HEK293 (cell line): ENCODE measurements around the gene NUDCD2.

Experiments
- CTCF ChIA-PET: fragments of 350-600 bp; formaldehyde crosslinking; extraction: SDS; loops from one replicate; lab custom pipeline; 2021; ENCODE audit warnings: antibody characterized with exemption; lab: Yijun Ruan, JAX
- POLR2A ChIA-PET: fragments of 300-600 bp; formaldehyde crosslinking; extraction: SDS; loops from one replicate; lab custom pipeline; 2020; ENCODE audit warnings: antibody characterized with exemption, inconsistent platforms; lab: Yijun Ruan, JAX
- H3K27ac ChIP-seq: fragments of 200-500 bp; sonication (Bioruptor generic); 2 replicates; pipeline ENCODE4 v1.5.1; 2014; ENCODE audit warnings: low read depth, low read length, control low read depth, inconsistent platforms; ENCODE audit errors: extremely low read depth
- H3K36me3 ChIP-seq, 2 experiments: fragments of 200-500 bp in 1 of 2; sonication (Bioruptor generic) in 1 of 2; 1 replicate in 1 of 2; 2 replicates in 1 of 2; pipeline ENCODE4 v1.5.1; 2014 to 2017; ENCODE audit warnings: inconsistent platforms in 2 of 2, low read length in 2 of 2; ENCODE audit not compliant: control insufficient read depth in 2 of 2, insufficient read depth in 1 of 2
- H3K4me1 ChIP-seq: fragments of 200-500 bp; sonication (Bioruptor generic); 2 replicates; pipeline ENCODE4 v1.5.1; 2014; ENCODE audit warnings: mild to moderate bottlenecking, low read length, inconsistent platforms; ENCODE audit not compliant: control insufficient read depth, insufficient read depth
- H3K4me3 ChIP-seq: 2 replicates; pipeline ENCODE4 v1.5.1; 2011; ENCODE audit warnings: low read depth, mild to moderate bottlenecking, control low read depth, low read length, moderate library complexity
- H3K9me3 ChIP-seq: fragments of 200-500 bp; sonication (Bioruptor generic); 2 replicates; pipeline ENCODE4 v1.5.1; 2014; ENCODE audit warnings: low read depth, low read length, inconsistent platforms; ENCODE audit not compliant: control insufficient read depth, insufficient read depth
- GLI2 ChIP-seq: fragments of 450-650 bp; formaldehyde crosslinking; IDR thresholded peaks from 2 replicates; pipeline ENCODE4; 2017; ENCODE audit warnings: missing biosample characterization, missing genetic modification characterization, low read depth, borderline replicate concordance
- KLF7 ChIP-seq: fragments of 450-650 bp; formaldehyde crosslinking; IDR thresholded peaks from 2 replicates; pipeline ENCODE4 v1.5.1; 2016; ENCODE audit warnings: missing biosample characterization, missing genetic modification characterization, borderline replicate concordance
- KLF8 ChIP-seq: fragments of 450-650 bp; formaldehyde crosslinking; IDR thresholded peaks from 2 replicates; pipeline ENCODE4 v1.5.1; 2016; ENCODE audit warnings: missing biosample characterization, missing genetic modification characterization
- RBAK ChIP-seq: fragments of 450-650 bp; formaldehyde crosslinking; IDR thresholded peaks from 2 replicates; pipeline ENCODE4 v1.5.1; 2016; ENCODE audit warnings: missing biosample characterization, missing genetic modification characterization
- SALL2 ChIP-seq: fragments of 450-650 bp; formaldehyde crosslinking; IDR thresholded peaks from 2 replicates; pipeline ENCODE4 v1.5.0; 2017; ENCODE audit warnings: missing biosample characterization, mild to moderate bottlenecking, missing genetic modification characterization, borderline replicate concordance
- SCRT2 ChIP-seq: fragments of 450-650 bp; formaldehyde crosslinking; IDR thresholded peaks from 2 replicates; pipeline ENCODE4 v1.5.1; 2016; ENCODE audit warnings: missing biosample characterization, missing genetic modification characterization
- SP2 ChIP-seq: fragments of 450-650 bp; formaldehyde crosslinking; IDR thresholded peaks from 2 replicates; pipeline ENCODE4 v1.5.1; 2016; ENCODE audit warnings: missing biosample characterization, missing genetic modification characterization
- SP3 ChIP-seq: fragments of 450-650 bp; formaldehyde crosslinking; IDR thresholded peaks from 2 replicates; pipeline ENCODE4 v1.5.1; 2016; ENCODE audit warnings: missing biosample characterization, missing genetic modification characterization
- ZBTB17 ChIP-seq: fragments of 450-650 bp; formaldehyde crosslinking; IDR thresholded peaks from 2 replicates; pipeline ENCODE4 v1.5.1; 2016; ENCODE audit warnings: missing biosample characterization, missing genetic modification characterization
- ZBTB20 ChIP-seq: fragments of 450-650 bp; formaldehyde crosslinking; IDR thresholded peaks from 2 replicates; pipeline ENCODE4 v1.5.1; 2016; ENCODE audit warnings: missing biosample characterization, missing genetic modification characterization
- ZBTB8A ChIP-seq: fragments of 450-650 bp; formaldehyde crosslinking; IDR thresholded peaks from 2 replicates; pipeline ENCODE4 v1.5.1; 2016; ENCODE audit warnings: missing biosample characterization, missing genetic modification characterization
- ZEB2 ChIP-seq: fragments of 450-650 bp; formaldehyde crosslinking; IDR thresholded peaks from 2 replicates; pipeline ENCODE4 v1.5.1; 2016; ENCODE audit warnings: missing biosample characterization, missing genetic modification characterization
- ZNF10 ChIP-seq: fragments of 450-650 bp; formaldehyde crosslinking; IDR thresholded peaks from 2 replicates; pipeline ENCODE4 v1.5.1; 2017; ENCODE audit warnings: missing biosample characterization, missing genetic modification characterization
- ZNF138 ChIP-seq: fragments of 450-650 bp; formaldehyde crosslinking; IDR thresholded peaks from 2 replicates; pipeline ENCODE4 v1.5.1; 2016; ENCODE audit warnings: missing biosample characterization, missing genetic modification characterization, borderline replicate concordance
- ZNF211 ChIP-seq: fragments of 450-650 bp; formaldehyde crosslinking; IDR thresholded peaks from 2 replicates; pipeline ENCODE4 v1.5.1; 2016; ENCODE audit warnings: low read depth, missing biosample characterization, missing genetic modification characterization
- ZNF239 ChIP-seq: fragments of 450-650 bp; formaldehyde crosslinking; IDR thresholded peaks from 2 replicates; pipeline ENCODE4 v1.5.1; 2016; ENCODE audit warnings: missing biosample characterization, missing genetic modification characterization
- ZNF366 ChIP-seq: fragments of 450-650 bp; formaldehyde crosslinking; conservative IDR thresholded peaks from 2 replicates; pipeline ENCODE4 v1.5.1; 2016; ENCODE audit warnings: missing biosample characterization, missing genetic modification characterization
- ZNF521 ChIP-seq: fragments of 450-650 bp; formaldehyde crosslinking; IDR thresholded peaks from 2 replicates; pipeline ENCODE4 v1.5.1; 2017; ENCODE audit warnings: missing biosample characterization, mild to moderate bottlenecking, missing genetic modification characterization
- ZNF555 ChIP-seq: fragments of 450-650 bp; formaldehyde crosslinking; conservative IDR thresholded peaks from 2 replicates; pipeline ENCODE4 v1.5.1; 2017; ENCODE audit warnings: missing biosample characterization, mild to moderate bottlenecking, missing genetic modification characterization, inconsistent platforms
- TF ChIP-seq, protein P1 (sequence below): fragments of 450-650 bp; formaldehyde crosslinking; IDR thresholded peaks from 2 replicates; pipeline ENCODE4 v1.5.1; 2016; ENCODE audit warnings: missing biosample characterization, missing genetic modification characterization
- TF ChIP-seq, protein P2 (sequence below): fragments of 450-650 bp; formaldehyde crosslinking; IDR thresholded peaks from 2 replicates; pipeline ENCODE4 v1.5.1; 2017; ENCODE audit warnings: missing biosample characterization, missing genetic modification characterization
- TF ChIP-seq, protein P3 (sequence below): fragments of 450-650 bp; formaldehyde crosslinking; IDR thresholded peaks from 2 replicates; pipeline ENCODE4 v1.5.1; 2016; ENCODE audit warnings: missing biosample characterization, missing genetic modification characterization

Gene NUDCD2

DNA sequence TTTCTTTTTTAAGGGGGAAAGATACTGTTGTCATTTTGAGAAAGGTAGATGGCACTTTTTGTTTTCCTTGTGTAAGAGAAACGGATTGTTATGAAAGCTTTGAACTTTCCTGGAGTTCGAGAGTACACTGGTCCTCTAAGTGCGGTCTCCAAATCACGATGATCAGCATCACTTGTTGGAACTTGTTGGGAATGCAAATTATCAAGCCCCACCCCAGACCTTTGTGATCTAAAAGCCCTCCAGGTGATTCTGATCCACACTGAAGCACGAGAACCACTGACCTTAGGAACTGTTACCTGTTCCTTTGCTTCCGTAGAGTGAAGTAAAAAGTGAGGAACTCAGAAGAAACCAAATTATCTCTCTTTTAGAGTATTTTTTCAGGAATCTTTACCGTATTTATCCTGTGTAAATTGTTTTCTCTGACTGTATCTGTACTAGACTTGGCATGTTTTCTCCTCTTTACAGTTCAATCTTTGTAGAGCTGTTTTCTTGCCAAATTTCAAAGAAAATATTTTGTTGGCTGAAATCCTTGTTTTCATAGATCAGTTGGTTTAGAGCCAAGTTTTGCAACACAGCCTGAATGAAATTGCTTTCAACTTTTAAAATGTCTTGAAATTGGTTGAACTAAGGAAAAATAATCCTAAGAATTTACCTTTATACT lies 49.5 kb upstream of the NUDCD2 start (continued):
- TF ChIP-seq ZNF555 (tag by site-specific recombination) = no peak
- TF ChIP-seq ZNF10 = no peak
- TF ChIP-seq KLF7 = no peak; the same call in 1 of the 2 replicates
- TF ChIP-seq SP2 (tag by site-specific recombination) = no peak
- peak; percentile 48; the same call in 1 of the 2 replicates for TF ChIP-seq ZNF366 (tag by site-specific recombination)
- TF ChIP-seq GLI2 (tag by site-specific recombination) = no peak
- TF ChIP-seq SP3 (tag by site-specific recombination) = no peak
- no peak for TF ChIP-seq ZBTB8A (tag by site-specific recombination)
- TF ChIP-seq, protein P1, sequence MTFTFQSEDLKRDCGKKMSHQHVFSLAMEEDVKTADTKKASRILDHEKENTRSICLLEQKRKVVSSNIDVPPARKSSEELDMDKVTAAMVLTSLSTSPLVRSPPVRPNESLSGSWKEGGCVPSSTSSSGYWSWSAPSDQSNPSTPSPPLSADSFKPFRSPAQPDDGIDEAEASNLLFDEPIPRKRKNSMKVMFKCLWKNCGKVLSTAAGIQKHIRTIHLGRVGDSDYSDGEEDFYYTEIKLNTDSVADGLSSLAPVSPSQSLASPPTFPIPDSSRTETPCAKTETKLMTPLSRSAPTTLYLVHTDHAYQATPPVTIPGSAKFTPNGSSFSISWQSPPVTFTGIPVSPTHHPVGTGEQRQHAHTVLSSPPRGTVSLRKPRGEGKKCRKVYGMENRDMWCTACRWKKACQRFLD = no peak
- TF ChIP-seq ZNF239 (tag by site-specific recombination) = no peak
- peak; percentile 50; the same call in 1 of the 2 replicates for TF ChIP-seq KLF8
- TF ChIP-seq, protein P2, sequence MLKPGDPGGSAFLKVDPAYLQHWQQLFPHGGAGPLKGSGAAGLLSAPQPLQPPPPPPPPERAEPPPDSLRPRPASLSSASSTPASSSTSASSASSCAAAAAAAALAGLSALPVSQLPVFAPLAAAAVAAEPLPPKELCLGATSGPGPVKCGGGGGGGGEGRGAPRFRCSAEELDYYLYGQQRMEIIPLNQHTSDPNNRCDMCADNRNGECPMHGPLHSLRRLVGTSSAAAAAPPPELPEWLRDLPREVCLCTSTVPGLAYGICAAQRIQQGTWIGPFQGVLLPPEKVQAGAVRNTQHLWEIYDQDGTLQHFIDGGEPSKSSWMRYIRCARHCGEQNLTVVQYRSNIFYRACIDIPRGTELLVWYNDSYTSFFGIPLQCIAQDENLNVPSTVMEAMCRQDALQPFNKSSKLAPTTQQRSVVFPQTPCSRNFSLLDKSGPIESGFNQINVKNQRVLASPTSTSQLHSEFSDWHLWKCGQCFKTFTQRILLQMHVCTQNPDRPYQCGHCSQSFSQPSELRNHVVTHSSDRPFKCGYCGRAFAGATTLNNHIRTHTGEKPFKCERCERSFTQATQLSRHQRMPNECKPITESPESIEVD (tag by site-specific recombination) = peak; percentile 39; the same call in 1 of the 2 replicates
- TF ChIP-seq ZNF138 = no peak
- no peak for TF ChIP-seq ZNF521 (tag by site-specific recombination)
- peak; percentile 22; the same call in 1 of the 2 replicates for TF ChIP-seq ZBTB17 (tag by site-specific recombination)
- 0 out of 2 replicates have a peak, but pooled peaks have one; percentile 29 for TF ChIP-seq ZEB2 (tag by site-specific recombination)
- TF ChIP-seq SALL2 (tag by site-specific recombination) = no peak
- peak; percentile 81 for TF ChIP-seq SCRT2 (tag by site-specific recombination)
- TF ChIP-seq, all 188 proteins: peak for 8

DNA sequence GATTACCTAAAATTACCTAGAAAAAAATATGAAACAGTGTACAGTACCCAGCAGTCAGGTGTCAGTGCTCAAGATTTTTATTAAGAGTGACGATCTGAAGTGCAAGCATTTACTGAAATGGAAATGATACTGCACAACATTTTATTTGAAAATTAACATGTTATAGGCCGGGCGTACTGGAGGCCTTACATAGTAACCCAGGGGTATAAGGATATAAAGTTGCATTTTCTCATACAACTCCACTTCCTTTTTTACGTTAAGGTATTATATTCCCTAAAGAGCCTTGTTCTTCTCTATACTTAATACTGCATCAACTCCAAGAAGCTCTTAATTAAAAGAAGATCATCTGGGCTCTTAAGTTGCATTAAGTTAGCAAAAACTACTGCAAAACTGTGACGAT lies 48.9 kb upstream of the NUDCD2 start:
- POLR2A ChIA-PET = interaction anchor here (2.8 kb wide), 1 partner anchor 48 kb away, joined by 17 read pairs; the partner anchor contains the start of genes HMMR and NUDCD2
- no peaks in the 10 kb centered on the region for H3K9me3 ChIP-seq
- H3K27ac ChIP-seq = peak overlapping the region; percentile 25; the same call in 1 of the 2 replicates
- H3K36me3 ChIP-seq = peaks cover 15 to 22% of the 10 kb centered on the region in 2 experiments
- CTCF ChIA-PET = interaction anchor here (0.7 to 0.8 kb wide), 2 partner anchors 20 to 224 kb away, joined by 3 read pairs; no protein-coding TSS in a partner anchor
- peaks cover 15% of the 10 kb centered on the region for H3K4me1 ChIP-seq
- TF ChIP-seq, protein P3, sequence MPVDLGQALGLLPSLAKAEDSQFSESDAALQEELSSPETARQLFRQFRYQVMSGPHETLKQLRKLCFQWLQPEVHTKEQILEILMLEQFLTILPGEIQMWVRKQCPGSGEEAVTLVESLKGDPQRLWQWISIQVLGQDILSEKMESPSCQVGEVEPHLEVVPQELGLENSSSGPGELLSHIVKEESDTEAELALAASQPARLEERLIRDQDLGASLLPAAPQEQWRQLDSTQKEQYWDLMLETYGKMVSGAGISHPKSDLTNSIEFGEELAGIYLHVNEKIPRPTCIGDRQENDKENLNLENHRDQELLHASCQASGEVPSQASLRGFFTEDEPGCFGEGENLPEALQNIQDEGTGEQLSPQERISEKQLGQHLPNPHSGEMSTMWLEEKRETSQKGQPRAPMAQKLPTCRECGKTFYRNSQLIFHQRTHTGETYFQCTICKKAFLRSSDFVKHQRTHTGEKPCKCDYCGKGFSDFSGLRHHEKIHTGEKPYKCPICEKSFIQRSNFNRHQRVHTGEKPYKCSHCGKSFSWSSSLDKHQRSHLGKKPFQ (tag by site-specific recombination) = no peak
- no peak for TF ChIP-seq RBAK (tag by site-specific recombination)
- no peak for TF ChIP-seq ZBTB20
- no peak for TF ChIP-seq ZNF10
- TF ChIP-seq ZNF211 (tag by site-specific recombination) = no peak
- H3K4me3 ChIP-seq = peak overlapping the region; percentile 9
